Measurements from ENCODE around the gene GNA12. TPM values are rescaled to one million over a fixed set of nuclear protein-coding genes. Genes with fewer than 3 reads are reported as not detected.

Gene GNA12
- total RNA-seq, 2 donors from 2014 or later, result 12.2 to 17.5 TPM

- TF ChIP-seq, protein P1, sequence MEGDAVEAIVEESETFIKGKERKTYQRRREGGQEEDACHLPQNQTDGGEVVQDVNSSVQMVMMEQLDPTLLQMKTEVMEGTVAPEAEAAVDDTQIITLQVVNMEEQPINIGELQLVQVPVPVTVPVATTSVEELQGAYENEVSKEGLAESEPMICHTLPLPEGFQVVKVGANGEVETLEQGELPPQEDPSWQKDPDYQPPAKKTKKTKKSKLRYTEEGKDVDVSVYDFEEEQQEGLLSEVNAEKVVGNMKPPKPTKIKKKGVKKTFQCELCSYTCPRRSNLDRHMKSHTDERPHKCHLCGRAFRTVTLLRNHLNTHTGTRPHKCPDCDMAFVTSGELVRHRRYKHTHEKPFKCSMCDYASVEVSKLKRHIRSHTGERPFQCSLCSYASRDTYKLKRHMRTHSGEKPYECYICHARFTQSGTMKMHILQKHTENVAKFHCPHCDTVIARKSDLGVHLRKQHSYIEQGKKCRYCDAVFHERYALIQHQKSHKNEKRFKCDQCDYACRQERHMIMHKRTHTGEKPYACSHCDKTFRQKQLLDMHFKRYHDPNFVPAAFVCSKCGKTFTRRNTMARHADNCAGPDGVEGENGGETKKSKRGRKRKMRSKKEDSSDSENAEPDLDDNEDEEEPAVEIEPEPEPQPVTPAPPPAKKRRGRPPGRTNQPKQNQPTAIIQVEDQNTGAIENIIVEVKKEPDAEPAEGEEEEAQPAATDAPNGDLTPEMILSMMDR (IDR thresholded peaks at IDR 0.05), result peak; percentile 53 to 98 (median 76)
- no peak for TF ChIP-seq POLR2A (IDR thresholded peaks at IDR 0.05)
- intact Hi-C loops (cut with DNase I), result loop anchor here (10.0 kb wide), 1 partner anchor 1008 kb away; no protein-coding TSS in a partner anchor
- peak; percentile 86 for ATAC-seq
- DNase-seq, result peak; percentile 49 to 72 (median 64)
- H3K4me3 ChIP-seq, result no peak overlapping the region
- no peaks in the 10 kb centered on the region for H3K9me3 ChIP-seq
- no peaks in the 10 kb centered on the region for H3K36me3 ChIP-seq (replicated peaks in 1 of 2; ENCODE audit: insufficient read depth in 1 of 2, low read depth in 2 of 2)
- no peak overlapping the region for H3K27ac ChIP-seq
- 9 to 19% methylated on average over 9 to 10 of the region's 12 CpGs for WGBS, 2 donors
- peaks cover 4% of the 10 kb centered on the region for H3K4me1 ChIP-seq
- H3K27me3 ChIP-seq, result no peaks in the 10 kb centered on the region
Measured at GRCh38 chr7:2886900-2887299, 42.8 kb upstream of the GNA12 start.

- 41 to 58% methylated on average over 3 to 5 of the region's 5 CpGs for WGBS, 2 donors
- Histone ChIP-seq H3K27ac (no peak overlapping the region), H3K36me3 (replicated peaks in 1 of 2; ENCODE audit: insufficient read depth in 1 of 2, low read depth in 2 of 2) (no peaks in the 10 kb centered on the region), H3K27me3 (no peaks in the 10 kb centered on the region), H3K9me3 (no peaks in the 10 kb centered on the region), H3K4me1 (peaks cover 4% of the 10 kb centered on the region), H3K4me3 (no peak overlapping the region)
- intact Hi-C loops (cut with DNase I), result loop anchor here (10.0 kb wide), 1 partner anchor 1008 kb away; no protein-coding TSS in a partner anchor
- DNase-seq (no peak), ATAC-seq (no peak)
- TF ChIP-seq POLR2A (IDR thresholded peaks at IDR 0.05), result no peak
- TF ChIP-seq, protein P1 (IDR thresholded peaks at IDR 0.05), result no peak
Measured at GRCh38 chr7:2886391-2886790, 42.3 kb upstream of the GNA12 start.

GRCh38 chr7:2884161-2884560 is 40.1 kb upstream of the GNA12 start:
- Histone ChIP-seq H3K4me1 (peaks cover 4% of the 10 kb centered on the region), H3K27ac (no peak overlapping the region), H3K9me3 (no peaks in the 10 kb centered on the region), H3K4me3 (no peak overlapping the region), H3K36me3 (replicated peaks in 1 of 2; ENCODE audit: insufficient read depth in 1 of 2, low read depth in 2 of 2) (no peaks in the 10 kb centered on the region), H3K27me3 (no peaks in the 10 kb centered on the region)
- intact Hi-C loops (cut with DNase I), result loop anchor here (10.0 kb wide), 1 partner anchor 1011 kb away; no protein-coding TSS in a partner anchor
- ATAC-seq (no peak), DNase-seq (no peak)
- WGBS, 2 donors, result 63 to 72% methylated on average over 9 of the region's 9 CpGs
- TF ChIP-seq, protein P1 (IDR thresholded peaks at IDR 0.05), result no peak
- TF ChIP-seq POLR2A (IDR thresholded peaks at IDR 0.05), result no peak

DNA sequence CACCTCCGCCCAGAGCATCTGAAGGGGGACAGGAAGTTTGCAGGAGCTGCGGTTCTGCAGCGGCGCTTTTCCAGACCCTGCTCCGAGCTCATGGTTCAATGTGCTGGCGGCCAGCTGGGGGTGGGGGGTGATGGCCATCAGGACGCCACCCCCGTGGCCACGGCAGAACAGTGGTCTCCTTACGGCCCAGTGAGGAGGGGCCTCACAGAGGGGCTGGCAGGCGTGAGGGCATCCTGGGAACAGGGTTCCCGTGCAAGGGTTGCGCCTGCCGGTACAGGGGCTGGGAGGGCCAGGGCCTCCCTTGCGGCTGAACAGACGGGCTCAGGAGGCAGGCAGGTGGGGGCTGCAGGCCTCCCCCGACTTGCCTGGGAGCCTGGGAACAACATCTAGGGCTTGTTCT is 39.0 kb upstream of the GNA12 start:
- no peak overlapping the region for H3K4me3 ChIP-seq
- intact Hi-C loops (cut with DNase I), result loop anchor here (10.0 kb wide), 1 partner anchor 1012 kb away; no protein-coding TSS in a partner anchor
- no peak for TF ChIP-seq POLR2A (IDR thresholded peaks at IDR 0.05)
- TF ChIP-seq, protein P1 (IDR thresholded peaks at IDR 0.05), result no peak
- WGBS, 2 donors, result 71 to 80% methylated on average over 1 to 17 of the region's 17 CpGs
- H3K4me1 ChIP-seq, result peaks cover 4% of the 10 kb centered on the region
- H3K27me3 ChIP-seq, result no peaks in the 10 kb centered on the region
- ATAC-seq (no peak), DNase-seq (no peak)
- no peaks in the 10 kb centered on the region for H3K9me3 ChIP-seq
- H3K36me3 ChIP-seq (replicated peaks in 1 of 2; ENCODE audit: insufficient read depth in 1 of 2, low read depth in 2 of 2), result no peaks in the 10 kb centered on the region
- no peak overlapping the region for H3K27ac ChIP-seq

DNA sequence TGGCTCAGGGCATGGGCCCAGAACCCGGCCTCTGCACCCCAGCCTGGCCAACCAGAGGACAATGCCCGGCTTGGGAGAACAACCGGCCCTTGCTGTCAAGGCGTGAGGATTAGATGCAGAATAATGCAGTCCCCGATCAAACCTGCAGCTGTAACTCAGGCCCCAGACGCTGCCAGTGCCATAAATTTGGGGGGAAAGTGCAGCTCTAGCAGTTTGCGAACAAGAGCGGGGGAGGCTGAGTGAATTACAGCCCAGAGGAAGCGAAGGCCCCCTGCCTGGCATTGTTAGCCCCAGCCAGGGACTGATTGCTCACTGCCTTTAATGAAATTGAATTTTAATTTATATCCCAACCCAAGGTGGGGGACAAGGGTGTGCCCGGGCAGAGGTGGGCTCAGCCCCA is 38.0 kb upstream of the GNA12 start:
- ATAC-seq (no peak), DNase-seq (no peak)
- Histone ChIP-seq H3K4me3 (no peak overlapping the region), H3K36me3 (replicated peaks in 1 of 2; ENCODE audit: insufficient read depth in 1 of 2, low read depth in 2 of 2) (no peaks in the 10 kb centered on the region), H3K9me3 (no peaks in the 10 kb centered on the region), H3K27me3 (no peaks in the 10 kb centered on the region), H3K4me1 (peaks cover 2% of the 10 kb centered on the region), H3K27ac (no peak overlapping the region)
- intact Hi-C loops (cut with DNase I), result loop anchor here (10.0 kb wide), 1 partner anchor 1013 kb away; no protein-coding TSS in a partner anchor
- TF ChIP-seq POLR2A (IDR thresholded peaks at IDR 0.05), result no peak
- TF ChIP-seq, protein P1 (IDR thresholded peaks at IDR 0.05), result no peak
- WGBS, 2 donors, result 76 to 77% methylated on average over 5 to 10 of the region's 10 CpGs
